ENCODE data around the gene ANKDD1A.

The ANKDD1A gene

DNA sequence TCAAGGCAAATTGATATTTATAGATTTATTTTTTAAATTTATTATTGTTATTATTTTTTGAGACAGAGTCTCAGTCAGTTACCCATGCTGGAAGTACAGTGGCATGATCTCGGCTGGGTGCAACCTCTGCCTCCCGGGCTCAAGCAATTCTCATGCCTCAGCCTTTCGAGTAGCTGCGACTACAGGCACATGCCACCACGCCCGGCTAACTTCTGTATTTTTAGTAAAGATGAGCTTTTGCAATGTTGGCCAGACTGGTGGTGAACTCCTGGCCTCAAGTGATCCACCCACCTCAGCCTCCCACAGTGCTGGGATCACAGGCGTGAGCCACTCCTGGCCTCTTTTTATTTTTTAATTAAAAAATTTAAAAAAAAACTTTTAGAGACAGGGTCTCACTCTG is 59.0 kb downstream of the ANKDD1A start:
- DNase-seq: no peak

- no peak for DNase-seq
Observed at GRCh38 chr15:64975390-64975789, 63.7 kb downstream of the ANKDD1A start.

DNA sequence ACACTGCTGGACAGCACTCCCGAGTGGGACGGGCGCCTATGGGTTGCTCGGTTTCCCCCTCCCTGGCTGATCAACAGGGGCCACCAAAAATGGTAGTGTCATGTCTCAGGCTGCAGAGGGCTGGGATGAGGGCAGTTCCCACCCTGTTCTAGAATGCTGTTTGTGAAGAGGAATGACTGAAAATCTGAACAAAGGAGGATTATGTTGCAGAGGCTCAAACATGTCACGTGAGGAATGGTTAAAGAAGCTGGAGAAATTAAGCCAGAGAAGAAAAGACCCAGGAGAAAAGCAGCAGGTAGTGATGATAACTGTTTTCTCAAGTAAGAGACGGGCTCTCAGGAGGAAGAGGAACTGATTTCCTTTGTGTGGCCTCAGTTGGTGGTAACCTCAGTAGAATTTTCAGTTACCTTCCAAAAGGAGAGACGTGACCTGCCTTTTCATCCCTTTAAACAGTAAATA is 67.6 kb downstream of the ANKDD1A start:
- DNase-seq: no peak

- no peak for DNase-seq
Observed at GRCh38 chr15:64981812-64982431, 70.2 kb downstream of the ANKDD1A start.

DNA sequence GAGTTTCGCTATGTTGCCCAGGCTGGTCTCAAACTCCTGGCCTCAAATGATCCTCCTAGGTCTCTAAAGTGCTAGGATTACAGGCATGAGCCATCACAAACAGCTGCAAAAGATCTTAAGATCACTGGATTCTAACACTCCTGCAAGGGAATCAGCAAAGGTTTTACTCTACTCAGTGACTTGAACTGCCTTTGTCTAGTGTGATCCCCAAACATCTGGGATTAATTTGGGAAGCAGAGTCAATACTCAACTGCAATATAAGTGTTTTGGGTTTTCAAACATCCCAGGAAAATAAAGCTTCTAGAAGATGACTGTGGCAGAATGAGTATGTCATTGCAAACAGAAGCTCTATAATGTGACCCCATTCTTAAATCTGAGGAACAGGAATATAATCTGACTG is 70.8 kb downstream of the ANKDD1A start:
- DNase-seq: no peak

DNA sequence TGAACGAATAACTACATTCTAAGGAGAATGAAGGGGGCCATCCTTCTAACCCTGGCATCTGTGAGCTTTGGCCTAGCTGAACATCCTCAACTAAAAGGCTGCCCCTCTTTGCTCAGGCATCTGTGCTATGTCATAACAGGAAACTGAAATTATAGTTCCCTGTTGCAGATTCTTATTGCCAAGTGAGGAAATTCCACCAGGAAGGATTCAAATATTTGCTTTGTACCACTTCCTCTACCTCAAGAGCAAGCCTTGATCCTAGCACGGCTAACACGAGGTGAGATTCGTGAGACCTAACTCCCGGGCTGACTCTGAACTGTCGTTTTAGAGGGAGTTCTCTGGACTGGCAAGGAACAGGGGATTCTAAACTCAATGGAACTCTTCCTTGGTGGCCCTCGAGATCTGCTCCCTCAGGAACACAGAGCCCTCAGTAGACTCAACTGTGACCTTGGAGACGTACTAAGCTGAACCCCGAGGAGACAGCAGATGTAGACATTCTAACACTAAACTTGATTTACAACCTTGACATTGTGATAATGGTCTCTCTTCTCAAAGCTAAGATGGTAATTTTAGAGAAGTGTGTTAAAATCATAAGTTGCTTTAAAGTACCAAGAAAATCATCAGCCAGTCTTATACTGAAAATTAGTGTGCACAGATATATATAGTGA is 73.8 kb downstream of the ANKDD1A start:
- no peak for DNase-seq

GRCh38 chr15:64987136-64987535 is 75.4 kb downstream of the ANKDD1A start:
- no peak for DNase-seq

GRCh38 chr15:64989416-64990167 is 77.9 kb downstream of the ANKDD1A start, which contains the start of gene SPG21:
Gene SPG21, minus strand, starts transcription at chr15:64989914. Its CDS starts 6,345 bp downstream, at chr15:64983569.
- peak; percentile 71 to 86 (median 84) for DNase-seq

DNA sequence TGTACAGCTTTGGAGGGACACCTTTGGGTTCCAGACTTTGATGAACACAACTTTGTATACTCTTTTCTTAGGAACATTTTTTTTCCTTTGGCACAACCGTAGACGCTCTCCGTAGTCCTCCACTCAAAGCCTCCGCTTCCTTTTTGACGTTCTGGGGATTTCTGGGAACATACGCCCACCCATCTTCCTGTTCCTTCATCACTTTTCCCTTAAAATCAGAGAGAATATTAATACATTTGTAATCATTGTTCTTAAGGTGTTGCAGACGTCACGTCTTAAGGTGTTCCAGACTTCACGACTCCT is 78.4 kb downstream of the ANKDD1A start:
- DNase-seq: no peak

DNA sequence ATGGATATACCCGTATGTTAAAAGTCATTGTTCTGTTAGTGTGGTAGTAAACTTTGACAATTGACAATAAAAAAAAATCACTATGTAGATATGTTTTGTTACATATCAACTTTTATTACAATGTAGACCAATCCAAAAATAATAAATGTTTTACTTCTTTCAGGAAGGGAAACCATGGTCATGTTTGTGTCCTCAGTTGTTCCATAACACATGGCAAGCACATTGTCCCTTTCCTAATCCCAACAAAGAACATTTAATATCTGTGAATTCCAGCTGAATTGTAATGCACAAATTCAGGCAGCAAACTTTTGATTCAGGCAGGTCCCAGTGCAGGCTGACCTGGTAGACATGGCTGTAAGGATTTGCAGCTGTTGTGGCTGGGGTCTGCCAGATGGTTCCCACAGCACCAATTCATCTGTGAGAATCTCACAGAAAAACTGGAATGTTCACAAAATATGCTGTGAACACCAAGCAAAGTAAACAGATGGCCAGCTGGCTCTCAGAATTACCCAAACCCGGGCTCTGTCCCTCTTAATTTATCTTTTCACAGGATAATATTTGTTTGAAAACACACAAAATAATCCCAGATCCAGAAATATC is 79.9 kb downstream of the ANKDD1A start:
- no peak for DNase-seq

GRCh38 chr15:64993290-64993689 is 81.6 kb downstream of the ANKDD1A start:
- DNase-seq: no peak

- DNase-seq: no peak
Observed at GRCh38 chr15:64997066-64997465, 85.4 kb downstream of the ANKDD1A start.

GRCh38 chr15:64997745-64998375 is 86.2 kb downstream of the ANKDD1A start:
- DNase-seq: no peak

DNA sequence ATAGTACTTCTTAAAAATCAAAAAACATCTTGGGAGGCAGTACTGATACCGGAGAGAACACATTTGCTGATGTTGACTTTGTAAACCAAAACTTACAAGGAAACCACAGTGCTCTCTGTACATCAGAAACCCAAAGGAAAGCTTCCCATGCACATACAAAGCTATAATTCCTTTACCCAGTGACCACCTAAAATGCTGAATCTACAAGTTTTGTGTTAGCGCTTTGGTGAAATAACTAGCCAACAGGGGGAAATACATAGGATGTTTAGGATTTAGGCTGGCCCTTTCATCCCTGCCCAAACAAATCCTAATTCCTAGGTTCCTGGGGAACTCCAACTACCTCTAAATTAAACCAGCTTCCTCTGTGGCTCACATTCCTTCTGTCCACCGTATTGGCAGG is 93.3 kb downstream of the ANKDD1A start:
- no peak for DNase-seq

GRCh38 chr15:65006876-65007275 is 95.2 kb downstream of the ANKDD1A start:
- DNase-seq: no peak

Measured in stimulated activated naive CD4-positive, alpha-beta T cell (primary cell).